ENCODE data around the gene HINFP. TPM values are rescaled to one million over a fixed set of nuclear protein-coding genes. Genes with fewer than 3 reads are reported as not detected.

The HINFP gene
- total RNA-seq, 4 donors from 2014 or later: 24.0 to 37.7 (median 33.2) TPM

GRCh38 chr11:119114351-119114750, 7.0 kb upstream of the HINFP start:
- TF ChIP-seq CTCF (IDR thresholded peaks at IDR 0.05) (no peak), POLR2A (IDR thresholded peaks at IDR 0.05) (no peak)
- intact Hi-C loops (cut with DNase I): no loop called here
- H3K4me3 ChIP-seq (replicated peaks in 1 of 3): no peak overlapping the region
- peaks cover 0 to 4% of the 10 kb centered on the region in 2 donors for H3K4me1 ChIP-seq
- no peak overlapping the region for H3K27ac ChIP-seq
- WGBS, 2 donors: 93% methylated on average over 4 to 5 of the region's 5 CpGs
- no peaks in the 10 kb centered on the region for H3K9me3 ChIP-seq
- H3K27me3 ChIP-seq: no peaks in the 10 kb centered on the region
- no peak for DNase-seq
- H3K36me3 ChIP-seq: peaks cover 19 to 30% of the 10 kb centered on the region in 2 donors

- Histone ChIP-seq H3K27me3 (no peaks in the 10 kb centered on the region), H3K27ac (no peak overlapping the region), H3K36me3 (peaks cover 19 to 30% of the 10 kb centered on the region in 2 donors), H3K9me3 (no peaks in the 10 kb centered on the region), H3K4me3 (replicated peaks in 1 of 3) (no peak overlapping the region), H3K4me1 (peaks cover 3 to 4% of the 10 kb centered on the region in 2 donors)
- DNase-seq: no peak
- TF ChIP-seq POLR2A (IDR thresholded peaks at IDR 0.05): no peak
- TF ChIP-seq CTCF (IDR thresholded peaks at IDR 0.05): no peak
- 73% methylated on average over 24 of the region's 24 CpGs for WGBS, 2 donors
- intact Hi-C loops (cut with DNase I): no loop called here
Measured at GRCh38 chr11:119115484-119116234, 5.7 kb upstream of the HINFP start.

GRCh38 chr11:119116235-119116594, 5.2 kb upstream of the HINFP start:
- H3K9me3 ChIP-seq: no peaks in the 10 kb centered on the region
- intact Hi-C loops (cut with DNase I): no loop called here
- 85 to 92% methylated on average over 10 of the region's 10 CpGs for WGBS, 2 donors
- H3K4me3 ChIP-seq (replicated peaks in 1 of 3): no peak overlapping the region
- H3K4me1 ChIP-seq: peaks cover 6 to 7% of the 10 kb centered on the region in 2 donors
- peaks cover 19 to 26% of the 10 kb centered on the region in 2 donors for H3K36me3 ChIP-seq
- no peaks in the 10 kb centered on the region for H3K27me3 ChIP-seq
- H3K27ac ChIP-seq: no peak overlapping the region
- no peak for TF ChIP-seq POLR2A (IDR thresholded peaks at IDR 0.05)
- no peak for DNase-seq

- intact Hi-C loops (cut with DNase I): no loop called here
- Histone ChIP-seq H3K36me3 (peaks cover 16 to 22% of the 10 kb centered on the region in 2 donors), H3K9me3 (no peaks in the 10 kb centered on the region), H3K27me3 (no peaks in the 10 kb centered on the region), H3K4me1 (peaks cover 6 to 7% of the 10 kb centered on the region in 2 donors), H3K27ac (no peak overlapping the region), H3K4me3 (replicated peaks in 1 of 3) (no peak overlapping the region)
- TF ChIP-seq CTCF (IDR thresholded peaks at IDR 0.05) (no peak), POLR2A (IDR thresholded peaks at IDR 0.05) (no peak)
- 72 to 77% methylated on average over 5 of the region's 5 CpGs for WGBS, 2 donors
- DNase-seq: no peak
Measured at GRCh38 chr11:119116601-119117000, 4.8 kb upstream of the HINFP start.

GRCh38 chr11:119117004-119117706, 4.2 kb upstream of the HINFP start:
- intact Hi-C loops (cut with DNase I): no loop called here
- peaks cover 8 to 10% of the 10 kb centered on the region in 2 donors for H3K4me1 ChIP-seq
- TF ChIP-seq POLR2A (IDR thresholded peaks at IDR 0.05) (no peak), CTCF (IDR thresholded peaks at IDR 0.05) (no peak)
- no peak overlapping the region for H3K27ac ChIP-seq
- no peak overlapping the region for H3K4me3 ChIP-seq (replicated peaks in 1 of 3)
- H3K9me3 ChIP-seq: no peaks in the 10 kb centered on the region
- WGBS, 2 donors: 93 to 95% methylated on average over 3 of the region's 3 CpGs
- peaks cover 10 to 19% of the 10 kb centered on the region in 2 donors for H3K36me3 ChIP-seq
- DNase-seq: no peak
- no peaks in the 10 kb centered on the region for H3K27me3 ChIP-seq

All from thyroid gland (tissue), 4 donors.